DOHH2 (cell line): ENCODE data around the gene EPHA6.

Experiments used
- EZH2phosphoT487 ChIP-seq: fragments of 200-600 bp; sonication (generic); IDR thresholded peaks from 2 replicates; pipeline ENCODE4 v1.6.1; 2017; ENCODE audit warnings: borderline replicate concordance, mild to moderate bottlenecking, antibody characterized with exemption, low read length, moderate library complexity, mixed read lengths
- TF ChIP-seq, protein P1 (sequence below): fragments of 200-600 bp; sonication (generic); IDR thresholded peaks from one replicate; pipeline ENCODE4 v1.5.1; 2014; ENCODE audit warnings: antibody characterized with exemption, mild to moderate bottlenecking, low read depth, low read length; ENCODE audit not compliant: poor library complexity, severe bottlenecking

DNA sequence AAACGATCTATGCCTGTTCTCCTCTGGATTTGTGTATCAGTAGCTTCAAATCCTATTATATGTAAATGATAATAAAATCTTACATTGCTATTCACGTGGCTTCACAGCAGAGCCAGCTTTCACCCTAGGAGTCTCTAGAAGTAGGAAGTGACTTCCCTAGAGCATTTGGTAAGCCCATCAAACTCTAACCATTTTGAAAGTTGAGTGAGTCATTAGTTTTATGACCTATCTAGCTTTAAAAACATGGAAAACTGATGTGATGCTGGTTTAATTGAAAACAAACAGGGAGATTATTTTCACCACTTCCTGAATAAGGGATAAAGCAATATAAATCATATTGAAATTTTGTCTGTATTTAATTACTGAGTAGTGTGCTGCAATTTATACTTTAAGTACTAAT is 275.2 kb downstream of the EPHA6 start:
- TF ChIP-seq EZH2phosphoT487: no peak
- TF ChIP-seq, protein P1, sequence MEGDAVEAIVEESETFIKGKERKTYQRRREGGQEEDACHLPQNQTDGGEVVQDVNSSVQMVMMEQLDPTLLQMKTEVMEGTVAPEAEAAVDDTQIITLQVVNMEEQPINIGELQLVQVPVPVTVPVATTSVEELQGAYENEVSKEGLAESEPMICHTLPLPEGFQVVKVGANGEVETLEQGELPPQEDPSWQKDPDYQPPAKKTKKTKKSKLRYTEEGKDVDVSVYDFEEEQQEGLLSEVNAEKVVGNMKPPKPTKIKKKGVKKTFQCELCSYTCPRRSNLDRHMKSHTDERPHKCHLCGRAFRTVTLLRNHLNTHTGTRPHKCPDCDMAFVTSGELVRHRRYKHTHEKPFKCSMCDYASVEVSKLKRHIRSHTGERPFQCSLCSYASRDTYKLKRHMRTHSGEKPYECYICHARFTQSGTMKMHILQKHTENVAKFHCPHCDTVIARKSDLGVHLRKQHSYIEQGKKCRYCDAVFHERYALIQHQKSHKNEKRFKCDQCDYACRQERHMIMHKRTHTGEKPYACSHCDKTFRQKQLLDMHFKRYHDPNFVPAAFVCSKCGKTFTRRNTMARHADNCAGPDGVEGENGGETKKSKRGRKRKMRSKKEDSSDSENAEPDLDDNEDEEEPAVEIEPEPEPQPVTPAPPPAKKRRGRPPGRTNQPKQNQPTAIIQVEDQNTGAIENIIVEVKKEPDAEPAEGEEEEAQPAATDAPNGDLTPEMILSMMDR: no peak
